Stimulated activated CD8-positive, alpha-beta memory T cell treated with anti-CD3 and anti-CD28 coated beads, Interleukin-2, amount 100 ng/mL, for 48 hours (primary cell): Measurements from ENCODE around the gene ANKRD1.
"Not testable (repeated sequence)": the region's sequence is repeated elsewhere in the genome, so short reads cannot be mapped to it uniquely, and the experiment has no call there.

Experiments
- DNase-seq, 2 donors: peaks; one replicate each; pipeline ENCODE4 v3.0.0-alpha.2; 2020; ENCODE audit warnings: low read depth in 2 of 2

Gene ANKRD1

DNA sequence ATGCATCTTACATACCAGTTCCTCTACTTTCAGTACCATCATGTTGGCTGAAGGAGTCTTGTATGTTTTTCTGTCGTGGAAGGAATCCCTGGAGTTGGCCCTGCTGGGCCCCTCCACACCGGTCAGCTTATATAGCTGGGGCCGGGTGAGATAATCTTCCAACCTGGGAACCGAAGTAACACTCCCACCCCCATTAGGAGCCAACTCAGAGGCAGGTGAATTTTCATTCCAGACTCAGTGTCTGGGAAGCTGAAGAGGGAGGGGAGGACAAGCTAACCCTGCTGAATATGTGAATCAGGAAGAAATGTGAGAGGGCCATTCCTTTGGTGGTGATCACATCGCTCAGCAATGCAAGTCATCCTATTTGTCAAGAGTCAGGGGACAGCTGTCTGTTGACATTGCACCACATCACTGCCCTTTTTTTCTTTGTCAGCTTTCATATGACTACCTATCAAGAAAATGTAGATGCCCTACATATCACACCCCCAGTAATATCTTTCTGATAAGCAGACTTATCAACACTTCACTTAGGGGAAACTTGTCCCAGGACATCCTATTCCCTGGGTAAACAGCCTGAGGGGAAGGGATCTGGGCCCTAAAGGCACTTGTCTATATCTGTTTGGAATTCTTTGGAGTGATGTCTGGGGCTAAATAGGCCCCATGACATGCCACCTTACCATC lies at the start of gene ANKRD1:
TSS of gene ANKRD1 (minus strand) at position 102 of the 681 bp plus-strand sequence. CDS start at position 42, 60 bp downstream.
- DNase-seq = no peak

- no peak for DNase-seq
These were observed 49.2 kb upstream of the ANKRD1 start for GRCh38 chr10:90969947-90970673.

DNA sequence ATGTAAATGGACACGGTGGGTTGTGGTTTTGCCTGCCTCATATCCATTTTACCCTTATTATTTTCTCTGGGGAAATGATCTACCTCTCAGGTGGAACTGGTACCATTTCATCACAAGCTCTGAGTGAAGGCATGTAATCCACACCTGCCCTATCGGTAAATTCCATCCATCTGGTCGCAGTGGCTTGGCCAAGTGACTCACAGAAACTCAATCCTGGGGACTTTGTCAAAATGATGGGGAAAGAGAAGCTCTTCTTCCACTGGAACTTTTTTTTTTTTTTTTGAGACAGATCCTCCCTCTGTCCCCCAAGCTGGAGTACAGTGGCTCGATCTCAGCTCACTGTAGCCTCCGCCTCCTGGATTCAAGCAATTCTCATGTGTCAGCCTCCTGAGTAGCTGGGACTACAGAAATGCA lies 48.2 kb upstream of the ANKRD1 start:
- DNase-seq = no peak

DNA sequence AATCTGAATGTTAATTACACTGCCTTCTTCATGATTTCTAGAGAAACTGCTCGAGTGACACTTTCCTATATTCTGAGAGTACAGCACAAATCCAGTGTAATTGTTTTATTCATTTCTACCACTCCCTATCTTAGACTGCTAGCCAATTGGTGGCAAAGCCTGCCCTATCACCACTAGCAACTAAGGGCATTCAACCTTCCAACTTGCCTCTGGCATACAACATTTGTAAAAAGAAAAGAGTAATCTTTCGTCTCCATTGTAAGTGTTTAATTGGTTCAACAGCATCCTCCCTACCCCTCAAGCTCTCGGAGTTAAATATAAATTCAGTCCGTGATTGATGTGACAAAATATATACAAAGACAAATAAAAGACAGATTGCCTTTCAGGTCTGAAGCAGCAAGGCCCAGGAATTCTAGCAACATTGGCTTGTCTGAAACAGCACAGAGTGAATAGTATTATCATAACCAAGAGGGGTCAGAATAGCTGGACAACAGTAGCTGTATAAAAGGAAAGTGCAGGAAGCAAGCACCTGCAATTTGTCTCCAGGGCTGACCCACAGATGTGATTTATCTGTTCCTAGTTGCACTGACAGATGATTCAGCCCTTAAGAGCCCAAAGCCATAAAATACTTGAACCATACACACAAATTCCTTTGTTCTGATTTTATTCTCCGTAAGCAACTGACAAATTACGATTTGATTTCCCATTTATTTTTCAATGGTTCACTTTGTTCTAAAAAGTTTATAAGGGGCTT lies 47.6 kb upstream of the ANKRD1 start:
- DNase-seq = no peak

DNA sequence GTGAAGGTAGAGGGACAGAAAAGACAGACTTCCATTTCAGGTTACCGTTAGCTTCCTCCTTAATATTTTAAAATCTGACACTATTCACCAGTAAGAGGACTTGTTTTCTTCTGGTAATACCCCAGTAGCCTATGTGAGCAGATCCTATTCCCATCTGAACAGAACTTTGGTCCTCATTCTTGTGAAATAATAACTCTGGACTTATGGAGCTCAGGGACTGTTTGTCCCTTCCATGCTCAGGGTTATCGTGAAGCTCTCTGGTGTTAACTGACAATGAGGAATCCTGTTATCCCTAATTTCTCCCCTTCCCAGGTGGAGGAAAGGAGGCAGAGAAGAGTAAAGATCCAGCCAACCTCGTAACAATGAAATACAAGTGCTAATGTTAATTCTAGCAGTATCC lies 47.0 kb upstream of the ANKRD1 start:
- no peak for DNase-seq

DNA sequence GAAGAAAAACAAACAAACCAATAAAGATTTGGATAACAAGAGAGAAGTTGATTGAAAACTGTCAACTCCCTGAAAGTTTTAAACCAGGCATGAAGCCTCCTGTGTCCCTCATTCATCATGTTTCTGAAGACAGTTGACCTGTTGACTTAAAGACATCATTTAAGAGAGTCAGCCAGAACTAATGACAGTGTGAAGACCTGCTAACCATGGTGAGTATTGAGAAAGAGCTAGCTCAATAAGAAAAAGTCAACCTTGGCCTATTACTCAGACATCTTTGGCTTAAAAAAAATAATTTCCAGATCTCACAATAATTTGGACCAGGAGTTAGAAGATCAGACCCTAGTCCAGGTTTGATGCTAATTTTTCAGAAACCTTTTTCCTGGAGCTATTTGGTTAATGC lies 45.3 kb upstream of the ANKRD1 start:
- DNase-seq = no peak

GRCh38 chr10:90965720-90966119 lies 44.8 kb upstream of the ANKRD1 start:
- DNase-seq = no peak

- no peak for DNase-seq
These were observed 44.0 kb upstream of the ANKRD1 start for GRCh38 chr10:90964781-90965465.

DNA sequence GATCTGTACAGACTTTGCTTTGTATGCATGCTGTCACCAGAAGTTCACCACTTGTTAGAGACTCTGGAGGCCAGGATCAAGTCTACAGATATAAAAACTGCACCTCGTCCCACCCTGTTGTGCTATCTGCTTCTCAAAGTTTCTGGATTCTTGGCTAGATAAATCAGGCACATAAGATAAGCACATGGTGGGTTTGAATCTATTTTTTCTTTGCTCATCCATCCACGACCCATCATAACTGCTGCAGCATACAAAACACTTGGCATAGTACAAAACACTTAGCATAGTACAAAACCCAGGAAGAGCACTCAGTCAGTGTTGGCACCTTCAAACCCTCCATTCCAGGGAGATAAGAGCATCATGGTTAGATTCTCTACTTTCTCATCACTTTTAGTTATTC lies 42.4 kb upstream of the ANKRD1 start:
- no peak for DNase-seq

GRCh38 chr10:90960355-90960814 lies 39.5 kb upstream of the ANKRD1 start:
- no peak for DNase-seq

DNA sequence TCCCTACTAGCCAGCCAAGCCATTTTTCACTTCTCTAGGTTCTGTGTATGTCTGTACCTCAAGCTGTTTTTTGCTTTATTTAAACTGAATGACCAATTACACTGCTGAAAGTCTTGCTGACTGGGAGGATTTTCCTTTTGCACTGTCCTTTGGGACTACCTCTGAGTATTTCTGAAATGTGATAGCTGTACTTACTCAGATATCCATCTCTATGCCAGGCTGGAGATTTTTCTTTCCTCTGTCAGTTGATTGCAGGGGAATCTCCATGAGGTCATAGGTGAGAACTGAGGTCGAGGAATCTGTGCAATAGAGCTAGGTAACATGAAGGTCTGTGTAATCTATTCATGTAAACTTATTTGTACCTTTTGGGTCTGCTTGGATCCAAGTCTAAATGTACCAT lies 38.9 kb upstream of the ANKRD1 start:
- no peak for DNase-seq

GRCh38 chr10:90958781-90959180 lies 37.9 kb upstream of the ANKRD1 start:
- no peak for DNase-seq

GRCh38 chr10:90947030-90947960 lies 26.4 kb upstream of the ANKRD1 start:
- DNase-seq = no peak

GRCh38 chr10:90945491-90946070 lies 24.7 kb upstream of the ANKRD1 start:
- DNase-seq = no peak

DNA sequence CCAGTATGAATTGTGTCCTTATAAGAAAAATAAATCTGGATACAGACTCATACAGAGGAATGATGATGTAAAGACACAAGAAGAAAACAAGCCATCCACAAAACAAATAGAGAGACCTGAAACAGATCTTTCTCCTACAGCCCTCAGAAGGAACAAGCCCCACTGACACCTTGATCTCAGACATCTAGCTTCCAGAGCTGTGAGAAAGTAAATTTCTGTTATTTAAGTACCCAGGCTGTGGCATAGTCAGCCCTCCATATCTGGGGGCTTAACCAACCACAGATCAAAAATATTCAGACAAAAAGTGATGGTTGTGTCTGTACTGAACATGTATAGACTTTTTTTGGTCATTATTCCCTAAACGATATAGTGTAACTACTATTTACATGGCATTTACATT lies 23.9 kb upstream of the ANKRD1 start:
- no peak for DNase-seq

DNA sequence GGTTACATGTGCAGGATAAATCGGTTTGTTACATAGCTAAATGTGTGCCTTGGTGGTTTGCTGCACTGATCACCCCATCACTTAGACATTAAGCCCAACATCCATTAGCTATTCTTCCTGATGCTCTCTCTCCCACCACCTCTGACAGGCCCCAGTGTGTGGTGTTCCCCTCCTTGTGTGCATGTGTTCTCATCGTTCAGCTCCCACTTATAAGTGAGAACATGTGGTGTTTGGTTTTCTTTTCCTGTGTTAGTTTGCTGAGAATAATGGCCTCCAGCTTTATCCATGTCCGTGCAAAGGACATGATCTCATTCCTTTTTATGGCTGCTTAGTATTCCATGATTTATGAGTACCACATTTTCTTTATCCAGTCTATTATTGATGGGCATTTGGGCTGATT lies 22.1 kb upstream of the ANKRD1 start:
- not testable (repeated sequence) for DNase-seq

DNA sequence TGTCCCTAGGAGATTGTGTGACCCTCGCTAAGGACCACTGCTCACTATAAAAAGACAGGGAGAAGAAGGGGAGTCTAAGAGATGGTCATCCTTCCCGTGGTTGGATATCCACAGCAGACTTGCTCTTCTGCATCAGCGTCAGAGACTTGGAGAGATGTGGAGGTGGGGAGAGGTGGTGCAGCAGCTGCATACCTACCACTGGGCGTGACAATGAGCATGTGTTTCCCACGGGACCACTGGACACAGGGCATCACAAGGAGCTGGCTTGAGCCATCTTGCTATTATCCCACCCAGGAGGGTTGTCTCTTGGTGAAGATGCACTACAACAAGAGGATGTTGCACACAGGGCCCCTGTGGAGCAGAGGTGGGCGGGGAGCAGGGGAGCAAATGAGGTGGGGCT lies 18.8 kb upstream of the ANKRD1 start:
- DNase-seq = no peak

DNA sequence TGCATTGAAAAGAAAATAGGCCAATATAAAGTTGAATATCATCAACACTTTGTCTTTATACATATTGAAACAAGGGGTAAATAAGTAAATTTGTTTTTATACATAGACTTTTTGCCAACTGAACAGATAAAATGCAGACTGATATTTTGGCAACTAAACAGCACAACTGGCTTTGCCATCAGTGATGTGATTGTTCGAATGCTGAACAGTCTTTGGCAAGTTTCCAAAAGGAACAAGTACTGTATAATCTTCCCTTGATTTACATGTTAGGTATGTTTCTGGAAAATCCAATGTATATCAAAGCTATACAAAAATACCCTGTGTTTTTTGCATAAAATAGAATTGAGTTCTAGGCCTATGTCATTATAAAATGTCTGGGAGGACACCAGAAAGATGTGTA lies 18.2 kb upstream of the ANKRD1 start:
- DNase-seq = no peak

GRCh38 chr10:90937645-90938258 lies 16.9 kb upstream of the ANKRD1 start:
- DNase-seq = no peak

DNA sequence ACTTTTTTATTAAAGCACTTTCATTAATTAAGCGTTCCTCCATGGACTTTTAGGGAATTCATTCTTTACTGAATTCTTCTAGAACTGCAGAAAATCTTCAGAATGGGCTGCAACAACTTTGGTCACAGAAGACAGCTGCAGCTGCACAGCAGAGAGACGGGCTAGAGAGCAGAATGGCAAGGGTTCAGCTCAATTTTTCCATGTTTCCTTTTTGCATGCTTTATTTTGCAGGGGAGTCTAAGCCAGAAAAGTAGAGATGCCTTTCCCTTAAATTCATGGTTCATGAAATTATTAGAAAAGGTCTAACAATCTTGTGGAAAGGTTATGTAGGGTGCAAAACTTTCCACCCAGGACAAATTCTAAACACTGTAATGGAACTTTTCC lies 15.4 kb upstream of the ANKRD1 start:
- no peak for DNase-seq
